Activated CD4-positive, alpha-beta T cell treated with anti-CD3 and anti-CD28 coated beads for 36 hours (primary cell): ENCODE results near the gene UBE2Q1. TPM values are rescaled to one million over a fixed set of nuclear protein-coding genes. Genes with fewer than 3 reads are reported as not detected.

Source experiments
- ATAC-seq: fragments of 200-7000 bp; cut with Tn5 transposase; one replicate; pipeline ENCODE4 v1.10.0; 2021; ENCODE audit warnings: mild to moderate bottlenecking, moderate library complexity
- CTCF ChIA-PET: fragments of 350-600 bp; sonication (Branson Sonifier 250); formaldehyde crosslinking; loops from one replicate; lab custom pipeline; 2021; ENCODE audit warnings: antibody characterized with exemption; lab: Charles Lee
- POLR2A ChIA-PET: fragments of 350-600 bp; sonication (Branson Sonifier 250); formaldehyde crosslinking; loops from one replicate; lab custom pipeline; 2021; ENCODE audit warnings: antibody characterized with exemption, inconsistent platforms; lab: Charles Lee
- DNase-seq: peaks from one replicate; pipeline ENCODE4 v3.0.0-alpha.2; 2020
- H3K27ac Mint-ChIP-seq: one replicate; pipeline ENCODE4 v1.8.0; 2021; ENCODE audit warnings: mixed read lengths
- H3K27me3 Mint-ChIP-seq: one replicate; pipeline ENCODE4 v1.8.0; 2021; ENCODE audit warnings: mixed read lengths
- H3K36me3 Mint-ChIP-seq: one replicate; pipeline ENCODE4 v1.8.0; 2021; ENCODE audit warnings: low read depth, mixed read lengths
- H3K4me1 Mint-ChIP-seq: one replicate; pipeline ENCODE4 v1.8.0; 2021; ENCODE audit warnings: mixed read lengths
- H3K4me3 Mint-ChIP-seq: one replicate; pipeline ENCODE4 v1.8.0; 2021; ENCODE audit warnings: mild to moderate bottlenecking, moderate library complexity, mixed read lengths
- H3K9me3 Mint-ChIP-seq: one replicate; pipeline ENCODE4 v1.8.0; 2021; ENCODE audit warnings: low read depth, mixed read lengths
- intact Hi-C, 2 experiments: fragments of 100-400 bp; cut with DNase I in 1 of 2; cut with micrococcal nuclease in 1 of 2; formaldehyde crosslinking; loops; one replicate each; pipeline versions ENCODE4 v1.14.2 to v1.15.1; 2022 to 2024; cut with DNase I, micrococcal nuclease
- total RNA-seq, 2 experiments: library from RNA; stranded (reverse); gene quantifications; one replicate each; pipeline ENCODE4 v1.2.3, GENCODE V29; 2021

UBE2Q1 gene
- total RNA-seq, 2 experiments from 2014 or later = 89.3 to 101 TPM

DNA sequence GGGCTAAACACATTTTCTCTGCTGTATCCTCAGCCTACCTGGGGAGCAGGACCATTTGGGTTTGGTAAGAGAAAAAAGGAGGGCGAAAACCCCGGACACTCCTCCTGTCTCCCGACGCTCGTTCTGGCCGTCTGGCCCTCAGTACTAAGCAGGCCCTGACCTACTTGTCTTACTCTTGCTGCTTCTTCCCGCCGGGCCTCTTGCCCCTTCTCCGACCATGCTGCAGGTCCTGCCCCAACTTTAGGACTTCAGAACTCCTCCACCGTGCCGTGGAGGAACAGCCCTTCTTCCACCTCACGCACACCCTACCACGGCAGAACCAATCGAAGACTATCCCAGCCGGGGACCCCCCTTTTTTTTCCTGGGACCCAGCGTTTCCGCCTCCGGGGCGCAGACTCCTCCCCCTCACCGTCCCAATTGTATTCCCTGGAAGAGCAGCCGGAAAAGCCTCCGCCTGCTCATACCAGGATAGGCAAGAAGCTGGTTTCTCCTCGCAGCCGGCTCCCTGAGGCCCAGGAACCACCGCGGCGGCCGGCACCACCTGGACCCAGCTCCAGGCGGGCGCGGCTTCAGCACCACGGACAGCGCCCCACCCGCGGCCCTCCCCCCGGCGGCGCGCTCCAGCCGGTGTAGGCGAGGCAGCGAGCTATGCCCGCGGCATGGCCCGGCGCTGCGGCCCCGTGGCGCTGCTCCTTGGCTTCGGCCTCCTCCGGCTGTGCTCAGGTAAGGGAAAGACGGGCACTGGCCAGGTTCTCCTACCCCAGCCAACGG, 9.1 kb upstream of the UBE2Q1 start, which contains the start of gene CHRNB2:
TSS of gene CHRNB2 (plus strand) at position 393 of the 771 bp plus-strand sequence. CDS start at position 660, 267 bp downstream.
- peak; percentile 84 for DNase-seq
- Mint-ChIP-seq H3K9me3 (no peaks in the 10 kb centered on the region), H3K27me3 (peaks cover 21% of the 10 kb centered on the region), H3K36me3 (no peaks in the 10 kb centered on the region), H3K27ac (no peak within 1 kb of the TSS), H3K4me1 (peaks cover 6% of the 10 kb centered on the region), H3K4me3 (peak within 1 kb of the TSS; percentile 20)
- intact Hi-C loops = no loop called here
- POLR2A ChIA-PET = interaction anchor here (1.1 kb wide), 1 partner anchor 8 kb away, joined by 3 read pairs; no protein-coding TSS in a partner anchor
- peak; percentile 98 for ATAC-seq
- CTCF ChIA-PET = interaction anchor here (2.7 kb wide), 1 partner anchor 8 kb away, joined by 17 read pairs; no protein-coding TSS in a partner anchor

- ChIA-PET POLR2A (no interaction called here), CTCF (interaction anchor here (0.8 to 1.3 kb wide), 2 partner anchors 83 to 378 kb away, joined by 3 read pairs; no protein-coding TSS in a partner anchor)
- H3K27ac Mint-ChIP-seq = no peak overlapping the region
- intact Hi-C loops = no loop called here
- H3K9me3 Mint-ChIP-seq = no peaks in the 10 kb centered on the region
- DNase-seq (no peak), ATAC-seq (no peak)
- peaks cover 21% of the 10 kb centered on the region for H3K27me3 Mint-ChIP-seq
- no peaks in the 10 kb centered on the region for H3K36me3 Mint-ChIP-seq
- H3K4me3 Mint-ChIP-seq = no peak overlapping the region
- H3K4me1 Mint-ChIP-seq = peaks cover 6% of the 10 kb centered on the region
Measured at GRCh38 chr1:154565876-154566275, 7.4 kb upstream of the UBE2Q1 start.

- H3K4me1 Mint-ChIP-seq = peaks cover 20% of the 10 kb centered on the region
- POLR2A ChIA-PET = interaction anchor here (0.6 to 1.0 kb wide), 5 partner anchors 16 to 378 kb away, joined by 3 to 6 read pairs (median 3); partner anchors contain the start of gene PMVK
- peak overlapping the region; percentile 96 for H3K27ac Mint-ChIP-seq
- peak; percentile 49 for ATAC-seq
- peaks cover 25% of the 10 kb centered on the region for H3K36me3 Mint-ChIP-seq
- no peaks in the 10 kb centered on the region for H3K9me3 Mint-ChIP-seq
- H3K27me3 Mint-ChIP-seq = no peaks in the 10 kb centered on the region
- H3K4me3 Mint-ChIP-seq = peak overlapping the region; percentile 91
- CTCF ChIA-PET = interaction anchor here (0.5 to 2.4 kb wide), 60 partner anchors 9 to 526 kb away, joined by 3 to 19 read pairs (median 4); partner anchors contain the start of genes CHRNB2, PBXIP1 and PMVK
- peak; percentile 90 for DNase-seq
- intact Hi-C loops = loop anchor here (1.0 to 5.0 kb wide), 13 partner anchors 48 to 575 kb away; partner anchors contain the start of genes PBXIP1 (in 1 of the 2) and SLC50A1 (in 1 of the 2)
Measured at GRCh38 chr1:154559466-154560044, 1.1 kb upstream of the UBE2Q1 start.

GRCh38 chr1:154558720-154559465, 431 bp upstream of the UBE2Q1 start:
- intact Hi-C loops = loop anchor here (1.0 to 5.0 kb wide), 21 partner anchors 48 to 576 kb away; partner anchors contain the start of genes CKS1B (in 2 of the 2), ADAR (in 1 of the 2), HAX1 (in 1 of the 2) and PBXIP1 (in 1 of the 2)
- Mint-ChIP-seq H3K9me3 (no peaks in the 10 kb centered on the region), H3K4me1 (peaks cover 20% of the 10 kb centered on the region), H3K36me3 (peaks cover 27% of the 10 kb centered on the region), H3K4me3 (peak overlapping the region; percentile 91), H3K27ac (peak overlapping the region; percentile 96), H3K27me3 (no peaks in the 10 kb centered on the region)
- CTCF ChIA-PET = interaction anchor here (0.5 to 4.0 kb wide), 35 partner anchors 10 to 527 kb away, joined by 3 to 22 read pairs (median 5); partner anchors contain the start of genes CHRNB2 and PMVK
- POLR2A ChIA-PET = interaction anchor here (0.6 to 1.0 kb wide), 4 partner anchors 17 to 379 kb away, joined by 3 to 6 read pairs (median 3); partner anchors contain the start of gene PMVK
- ATAC-seq = peak; percentile 95
- peak; percentile 100 for DNase-seq

DNA sequence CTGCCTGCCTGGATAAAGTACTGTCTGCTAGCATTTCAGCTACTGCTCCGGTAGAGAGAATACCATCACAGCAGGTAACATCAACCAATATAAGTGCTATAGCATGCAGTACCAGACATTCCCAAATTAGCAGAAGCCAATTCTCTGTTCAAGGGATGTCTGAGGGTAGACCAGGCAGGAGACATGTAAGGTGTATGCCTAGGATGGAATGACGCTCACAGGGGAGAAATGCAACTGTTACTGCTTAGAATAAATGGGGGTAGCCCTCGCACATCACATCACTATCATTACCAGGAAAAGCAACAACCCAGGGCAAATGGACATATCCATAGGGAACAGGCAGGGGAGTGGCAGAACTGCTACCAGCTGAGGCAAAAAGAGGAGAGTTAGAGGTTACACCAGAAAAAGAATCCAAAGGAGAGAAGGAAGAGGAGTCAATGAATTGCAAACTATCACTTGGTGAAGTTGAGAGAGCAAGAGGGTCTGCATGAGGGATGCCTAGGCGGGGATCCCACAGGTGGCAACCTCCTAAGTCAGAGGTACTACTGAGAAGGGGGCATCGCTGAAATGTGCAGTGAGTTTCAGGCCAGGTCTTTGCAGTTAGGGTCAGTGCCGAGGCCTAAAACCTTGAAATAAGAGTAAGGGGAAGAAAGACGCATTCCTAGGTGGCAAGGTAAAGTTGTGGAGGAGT, 1.1 kb downstream of the UBE2Q1 start:
- H3K27ac Mint-ChIP-seq = peak overlapping the region; percentile 90
- no peaks in the 10 kb centered on the region for H3K9me3 Mint-ChIP-seq
- POLR2A ChIA-PET = interaction anchor here (0.7 kb wide), 1 partner anchor 60 kb away, joined by 3 read pairs; no protein-coding TSS in a partner anchor
- H3K36me3 Mint-ChIP-seq = peaks cover 36% of the 10 kb centered on the region
- DNase-seq (no peak), ATAC-seq (no peak)
- peaks cover 20% of the 10 kb centered on the region for H3K4me1 Mint-ChIP-seq
- H3K27me3 Mint-ChIP-seq = no peaks in the 10 kb centered on the region
- CTCF ChIA-PET = interaction anchor here (1.0 to 4.0 kb wide), 3 partner anchors 11 to 78 kb away, joined by 3 to 22 read pairs (median 3); no protein-coding TSS in a partner anchor
- peak overlapping the region; percentile 93 for H3K4me3 Mint-ChIP-seq
- intact Hi-C loops = loop anchor here (5.0 kb wide), 2 partner anchors 200 to 400 kb away; partner anchors contain the start of gene PBXIP1 (in 1 of the 2)

DNA sequence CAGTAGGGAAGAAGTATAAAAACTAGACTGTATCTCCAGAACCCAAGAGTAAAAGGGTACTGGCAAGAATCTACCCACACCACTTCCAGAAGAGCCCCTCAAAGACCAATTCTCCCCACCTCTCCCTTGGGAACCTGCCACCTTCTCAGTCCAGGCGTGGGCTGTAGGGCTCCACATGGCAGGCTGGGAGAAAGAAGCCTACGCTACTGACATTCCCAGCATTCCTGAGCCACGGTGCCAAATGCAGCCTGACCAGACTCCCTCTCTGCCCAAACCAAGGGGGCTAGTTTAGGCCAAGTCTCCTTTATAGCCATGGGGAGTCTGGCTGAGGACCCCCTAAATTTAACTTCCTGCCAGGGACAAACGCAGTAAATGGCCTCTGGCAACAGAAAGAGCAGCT, 2.0 kb downstream of the UBE2Q1 start:
- intact Hi-C loops = loop anchor here (5.0 kb wide), 2 partner anchors 201 to 401 kb away; partner anchors contain the start of gene PBXIP1 (in 1 of the 2)
- ChIA-PET POLR2A (no interaction called here), CTCF (interaction anchor here (1.3 to 4.0 kb wide), 2 partner anchors 10 to 77 kb away, joined by 3 to 22 read pairs; no protein-coding TSS in a partner anchor)
- H3K9me3 Mint-ChIP-seq = no peaks in the 10 kb centered on the region
- peaks cover 20% of the 10 kb centered on the region for H3K4me1 Mint-ChIP-seq
- no peak for DNase-seq
- peak overlapping the region; percentile 93 for H3K4me3 Mint-ChIP-seq
- H3K27me3 Mint-ChIP-seq = no peaks in the 10 kb centered on the region
- no peak for ATAC-seq
- H3K27ac Mint-ChIP-seq = peak overlapping the region; percentile 34
- H3K36me3 Mint-ChIP-seq = peaks cover 39% of the 10 kb centered on the region

DNA sequence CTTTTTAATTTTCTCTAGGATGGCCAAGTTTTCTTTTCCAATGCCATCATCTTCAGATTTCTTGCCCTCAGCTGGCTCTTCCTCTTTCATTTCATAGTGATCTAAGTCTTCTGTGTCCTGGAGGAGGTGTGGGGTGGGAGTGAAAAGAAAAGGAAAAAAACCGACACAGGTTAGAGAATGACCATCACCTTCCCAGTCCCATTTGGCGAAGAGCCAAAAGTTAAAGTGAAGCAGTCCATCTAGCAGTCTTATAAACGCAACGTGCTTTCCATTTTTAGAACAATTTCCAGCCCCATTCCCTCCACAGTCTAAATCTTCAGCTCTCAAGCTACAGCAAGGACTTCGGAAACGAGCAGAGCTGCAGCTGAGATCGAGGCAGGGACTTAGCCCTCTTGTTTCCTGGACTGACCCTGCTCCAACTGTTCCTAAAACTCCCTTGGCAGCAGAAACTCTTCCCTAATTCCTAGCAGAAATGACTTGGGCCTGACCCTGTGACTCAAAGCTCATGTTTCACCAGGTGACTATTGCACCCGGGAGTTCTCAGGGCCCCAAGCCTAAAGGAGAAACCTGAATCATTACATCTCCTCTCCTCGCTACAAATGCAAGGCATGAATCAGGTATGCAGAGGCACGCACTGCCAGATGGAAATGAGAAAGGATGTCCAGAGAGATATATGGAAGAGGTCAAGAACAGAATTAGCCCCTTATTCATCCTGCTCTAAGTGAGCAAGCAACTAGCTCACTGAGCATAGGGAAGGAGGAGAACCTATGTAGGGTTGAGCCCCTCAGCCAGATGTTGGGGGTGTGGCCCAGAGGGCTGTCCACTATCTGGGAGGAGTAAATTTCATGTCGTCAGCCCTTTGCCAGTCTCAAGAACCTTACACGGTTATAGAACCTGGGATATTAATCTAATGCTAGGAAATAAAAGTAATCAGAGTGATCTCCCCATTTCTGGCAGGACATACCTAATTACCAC, 5.1 kb downstream of the UBE2Q1 start:
- ChIA-PET CTCF (interaction anchor here (0.6 to 3.9 kb wide), 8 partner anchors 8 to 328 kb away, joined by 3 to 29 read pairs (median 4); no protein-coding TSS in a partner anchor), POLR2A (no interaction called here)
- Mint-ChIP-seq H3K36me3 (peaks cover 52% of the 10 kb centered on the region), H3K27me3 (no peaks in the 10 kb centered on the region), H3K9me3 (no peaks in the 10 kb centered on the region), H3K4me3 (no peak overlapping the region), H3K4me1 (peaks cover 19% of the 10 kb centered on the region), H3K27ac (peak overlapping the region; percentile 4)
- no peak for DNase-seq
- intact Hi-C loops = no loop called here
- ATAC-seq = no peak

DNA sequence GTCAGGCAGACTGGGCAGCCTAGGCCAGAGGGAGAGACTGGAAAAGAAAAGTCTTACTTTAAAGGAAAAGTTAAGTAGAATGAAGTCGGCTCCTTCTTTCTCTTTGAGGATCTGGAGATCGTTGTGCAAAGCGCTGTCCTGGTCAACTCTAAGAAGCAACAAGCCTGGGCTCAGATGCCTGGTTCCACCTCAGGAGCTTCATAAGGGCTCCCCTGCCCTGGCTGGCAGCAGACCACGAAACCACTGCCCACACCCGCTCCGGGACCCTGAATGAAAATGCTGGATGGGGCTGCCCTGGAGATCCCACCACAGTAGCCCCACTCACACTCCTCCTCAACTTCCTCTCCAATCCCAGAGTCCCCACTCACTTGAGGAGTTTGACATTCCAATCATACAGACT, 6.4 kb downstream of the UBE2Q1 start:
- POLR2A ChIA-PET = no interaction called here
- ATAC-seq (no peak), DNase-seq (no peak)
- no peaks in the 10 kb centered on the region for H3K9me3 Mint-ChIP-seq
- H3K4me3 Mint-ChIP-seq = no peak overlapping the region
- H3K36me3 Mint-ChIP-seq = peaks cover 45% of the 10 kb centered on the region
- intact Hi-C loops = no loop called here
- CTCF ChIA-PET = interaction anchor here (1.5 to 3.9 kb wide), 2 partner anchors 72 to 85 kb away, joined by 9 to 29 read pairs; no protein-coding TSS in a partner anchor
- H3K27me3 Mint-ChIP-seq = no peaks in the 10 kb centered on the region
- H3K4me1 Mint-ChIP-seq = peaks cover 22% of the 10 kb centered on the region
- peak overlapping the region; percentile 29 for H3K27ac Mint-ChIP-seq

- no peak for DNase-seq
- H3K36me3 Mint-ChIP-seq = peaks cover 45% of the 10 kb centered on the region
- peaks cover 18% of the 10 kb centered on the region for H3K4me1 Mint-ChIP-seq
- no peak overlapping the region for H3K4me3 Mint-ChIP-seq
- POLR2A ChIA-PET = no interaction called here
- H3K9me3 Mint-ChIP-seq = no peaks in the 10 kb centered on the region
- intact Hi-C loops = no loop called here
- ATAC-seq = no peak
- CTCF ChIA-PET = interaction anchor here (3.9 kb wide), 1 partner anchor 71 kb away, joined by 29 read pairs; no protein-coding TSS in a partner anchor
- H3K27ac Mint-ChIP-seq = no peak overlapping the region
- no peaks in the 10 kb centered on the region for H3K27me3 Mint-ChIP-seq
Measured at GRCh38 chr1:154551474-154551873, 7.0 kb downstream of the UBE2Q1 start.
